GM20000 (cell line): ENCODE results near the gene MCM8.

Experiments used
- DNase-seq: peaks from one replicate; pipeline ENCODE4 v3.0.0; 2012; ENCODE audit warnings: low spot score
- CTCF ChIP-seq: IDR thresholded peaks from 2 replicates; pipeline ENCODE4 v1.5.1; 2012; ENCODE audit warnings: mild to moderate bottlenecking, control low read depth; ENCODE audit errors: extremely low read depth, missing control alignments

The MCM8 gene

GRCh38 chr20:5980720-5981538 lies 30.5 kb downstream of the MCM8 start:
- DNase-seq: no peak
- TF ChIP-seq CTCF: no peak

- no peak for TF ChIP-seq CTCF
- no peak for DNase-seq
These were observed 36.9 kb downstream of the MCM8 start for GRCh38 chr20:5987383-5987782.

- DNase-seq: no peak
- TF ChIP-seq CTCF: no peak
These were observed 39.1 kb downstream of the MCM8 start for GRCh38 chr20:5989539-5989938.

GRCh38 chr20:5990946-5991345 lies 40.5 kb downstream of the MCM8 start:
- no peak for DNase-seq
- no peak for TF ChIP-seq CTCF

- no peak for TF ChIP-seq CTCF
- no peak for DNase-seq
These were observed 41.4 kb downstream of the MCM8 start for GRCh38 chr20:5991623-5992441.

- no peak for TF ChIP-seq CTCF
- peak; percentile 65 for DNase-seq
These were observed 46.3 kb downstream of the MCM8 start for GRCh38 chr20:5996765-5997164.

GRCh38 chr20:5999783-6000182 lies 49.3 kb downstream of the MCM8 start:
- no peak for DNase-seq
- no peak for TF ChIP-seq CTCF
